Stimulated activated naive CD8-positive, alpha-beta T cell treated with anti-CD3 and anti-CD28 coated beads, Interleukin-15, amount 100 ng/mL, for 72 hours (primary cell): ENCODE results near the gene STARD5.

Source experiments
- ATAC-seq: fragments of 150-1000 bp; cut with Tn5 transposase; 2 replicates; pipeline ENCODE4 v1.10.0; 2021; ENCODE audit warnings: mild to moderate bottlenecking, moderate library complexity
- DNase-seq, 2 donors: peaks; one replicate each; pipeline ENCODE4 v3.0.0; 2021 to 2022
- H3K27ac Mint-ChIP-seq, 2 donors: one replicate each; pipeline ENCODE4 v1.8.0; 2022; ENCODE audit warnings: mild to moderate bottlenecking in 2 of 2, mixed read lengths in 2 of 2, moderate library complexity in 2 of 2
- H3K27me3 Mint-ChIP-seq: one replicate; pipeline ENCODE4 v1.8.0; 2022; ENCODE audit warnings: mixed read lengths
- H3K4me1 Mint-ChIP-seq: one replicate; pipeline ENCODE4 v1.8.0; 2022; ENCODE audit warnings: mild to moderate bottlenecking, mixed read lengths
- H3K4me3 Mint-ChIP-seq, 2 donors: one replicate each; pipeline ENCODE4 v1.8.0; 2022; ENCODE audit warnings: mild to moderate bottlenecking in 2 of 2, mixed read lengths in 2 of 2, moderate library complexity in 1 of 2
- H3K9me3 Mint-ChIP-seq, 2 donors: one replicate each; pipeline ENCODE4 v1.8.0; 2022; ENCODE audit warnings: mixed read lengths in 2 of 2

The STARD5 gene

GRCh38 chr15:81295486-81296121 lies 28.3 kb downstream of the STARD5 start:
- Mint-ChIP-seq H3K27me3 (no peaks in the 10 kb centered on the region), H3K9me3 (no peaks in the 10 kb centered on the region), H3K4me1 (peaks cover 64% of the 10 kb centered on the region), H3K4me3 (peak overlapping the region; percentile 99 to 100), H3K27ac (peak overlapping the region; percentile 95 to 96)
- ATAC-seq = no peak
- no peak for DNase-seq

- Mint-ChIP-seq H3K4me3 (peak overlapping the region; percentile 99 to 100), H3K4me1 (peaks cover 75% of the 10 kb centered on the region), H3K9me3 (peaks cover 0 to under 1% of the 10 kb centered on the region in 2 donors), H3K27ac (peak overlapping the region; percentile 95 to 96), H3K27me3 (no peaks in the 10 kb centered on the region)
- no peak for DNase-seq
- peak; percentile 33 for ATAC-seq
Observed at GRCh38 chr15:81294516-81294880, 29.4 kb downstream of the STARD5 start.

GRCh38 chr15:81293728-81294515 lies 30.0 kb downstream of the STARD5 start:
- Mint-ChIP-seq H3K9me3 (peaks cover 0 to 4% of the 10 kb centered on the region in 2 donors), H3K4me1 (peaks cover 81% of the 10 kb centered on the region), H3K27ac (peak overlapping the region; percentile 90 to 96), H3K27me3 (no peaks in the 10 kb centered on the region), H3K4me3 (peak overlapping the region; percentile 99 to 100)
- peak; percentile 81 to 93 for DNase-seq
- ATAC-seq = peak; percentile 83

DNA sequence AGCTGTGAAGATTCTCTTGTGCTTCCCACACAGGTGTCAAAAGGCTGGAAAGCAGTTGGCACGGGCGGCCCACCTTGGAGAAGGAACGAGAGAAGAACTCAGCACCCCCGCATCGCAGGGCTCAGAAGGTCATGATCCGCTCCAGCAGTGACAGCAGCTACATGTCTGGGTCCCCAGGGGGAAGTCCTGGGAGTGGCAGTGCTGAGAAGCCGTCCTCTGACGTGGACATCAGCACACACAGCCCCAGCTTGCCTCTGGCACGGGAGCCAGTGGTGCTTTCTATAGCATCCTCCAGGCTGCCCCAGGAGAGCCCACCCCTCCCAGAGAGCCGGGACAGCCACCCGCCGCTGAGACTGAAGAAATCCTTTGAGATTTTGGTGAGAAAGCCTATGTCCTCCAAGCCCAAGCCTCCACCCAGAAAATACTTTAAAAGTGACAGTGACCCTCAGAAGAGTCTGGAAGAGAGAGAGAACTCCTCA lies 31.4 kb downstream of the STARD5 start:
- Mint-ChIP-seq H3K4me1 (peaks cover 94% of the 10 kb centered on the region), H3K27me3 (no peaks in the 10 kb centered on the region), H3K27ac (peak overlapping the region; percentile 87 to 97), H3K9me3 (peaks cover 8 to 13% of the 10 kb centered on the region in 2 donors), H3K4me3 (peak overlapping the region; percentile 99 to 100)
- peak; percentile 40 for ATAC-seq
- peak in 1 of 2 donors; percentile 66 for DNase-seq

DNA sequence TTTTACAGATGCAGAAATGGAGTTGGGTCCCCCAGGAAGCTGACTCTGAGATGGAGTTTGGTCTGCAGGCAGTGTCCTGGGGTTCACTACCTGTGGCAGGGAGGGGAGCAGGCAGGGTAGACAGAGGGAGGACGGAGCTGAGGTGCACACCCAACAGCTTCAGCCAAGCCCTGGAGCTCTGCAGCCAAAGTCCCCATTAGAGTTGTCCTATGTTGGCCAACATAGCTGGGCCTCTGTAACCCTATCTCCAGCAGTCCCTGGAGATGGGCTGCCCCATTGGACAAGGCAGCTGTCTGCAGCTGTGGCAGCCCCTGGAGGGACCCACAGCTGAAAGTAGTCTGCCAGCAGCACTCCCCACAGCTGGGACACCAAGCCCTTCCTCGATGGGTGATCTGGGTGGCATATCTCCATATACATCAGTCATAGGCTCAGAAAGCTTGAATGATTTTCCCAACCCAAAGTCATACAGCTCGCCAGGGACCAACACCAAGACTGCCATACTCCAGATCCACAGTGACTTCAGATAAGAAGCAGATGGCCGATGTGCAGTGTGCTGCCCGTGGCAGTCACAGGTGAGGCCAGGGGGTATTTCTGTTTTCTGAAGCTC lies 31.9 kb downstream of the STARD5 start:
- Mint-ChIP-seq H3K27me3 (no peaks in the 10 kb centered on the region), H3K4me3 (peak overlapping the region; percentile 99 to 100), H3K9me3 (peaks cover 11 to 17% of the 10 kb centered on the region in 2 donors), H3K4me1 (peaks cover 98% of the 10 kb centered on the region), H3K27ac (peak overlapping the region; percentile 87 to 97)
- DNase-seq (no peak), ATAC-seq (no peak)

DNA sequence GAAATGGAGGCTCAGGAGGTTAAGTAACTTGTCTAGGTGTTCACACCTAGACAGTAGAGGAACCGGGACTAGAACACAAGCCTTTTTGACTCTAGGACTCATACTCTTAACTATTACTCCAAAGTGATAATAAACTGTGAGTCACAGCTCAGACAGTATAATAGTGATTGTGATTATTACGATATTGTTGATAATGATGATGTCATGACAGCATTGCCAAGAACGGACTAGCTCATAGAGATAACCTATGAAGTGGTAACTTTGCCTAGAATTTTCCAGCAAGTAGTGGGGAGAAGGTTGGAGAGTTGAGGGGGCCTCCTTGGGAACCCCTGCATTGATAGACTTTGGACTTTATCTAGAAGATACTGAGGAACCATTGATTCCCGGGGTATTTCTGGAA lies 34.0 kb downstream of the STARD5 start:
- no peaks in the 10 kb centered on the region for H3K27me3 Mint-ChIP-seq
- H3K27ac Mint-ChIP-seq = no peak overlapping the region
- ATAC-seq (no peak), DNase-seq (no peak)
- H3K4me3 Mint-ChIP-seq = peak overlapping the region in 1 of 2 donors; percentile 3
- H3K4me1 Mint-ChIP-seq = peaks cover 98% of the 10 kb centered on the region
- H3K9me3 Mint-ChIP-seq = peaks cover 19 to 21% of the 10 kb centered on the region in 2 donors

- H3K9me3 Mint-ChIP-seq = peaks cover 19 to 21% of the 10 kb centered on the region in 2 donors
- no peak overlapping the region for H3K4me3 Mint-ChIP-seq
- ATAC-seq (no peak), DNase-seq (no peak)
- peaks cover 94% of the 10 kb centered on the region for H3K4me1 Mint-ChIP-seq
- H3K27ac Mint-ChIP-seq = no peak overlapping the region
- H3K27me3 Mint-ChIP-seq = no peaks in the 10 kb centered on the region
Observed at GRCh38 chr15:81288616-81289015, 35.3 kb downstream of the STARD5 start.

GRCh38 chr15:81288040-81288439 lies 35.9 kb downstream of the STARD5 start:
- DNase-seq (no peak), ATAC-seq (no peak)
- Mint-ChIP-seq H3K27ac (peak overlapping the region in 1 of 2 donors; percentile 73), H3K4me3 (peak overlapping the region in 1 of 2 donors; percentile 46), H3K27me3 (no peaks in the 10 kb centered on the region), H3K9me3 (peaks cover 19 to 21% of the 10 kb centered on the region in 2 donors), H3K4me1 (peaks cover 88% of the 10 kb centered on the region)

- no peaks in the 10 kb centered on the region for H3K27me3 Mint-ChIP-seq
- ATAC-seq = peak; percentile 87
- peak overlapping the region; percentile 82 to 85 for H3K4me3 Mint-ChIP-seq
- H3K4me1 Mint-ChIP-seq = peaks cover 85% of the 10 kb centered on the region
- peak overlapping the region; percentile 96 to 97 for H3K27ac Mint-ChIP-seq
- peaks cover 19 to 21% of the 10 kb centered on the region in 2 donors for H3K9me3 Mint-ChIP-seq
- no peak for DNase-seq
Observed at GRCh38 chr15:81286621-81287121, 37.3 kb downstream of the STARD5 start.

- Mint-ChIP-seq H3K4me3 (peak overlapping the region; percentile 82 to 85), H3K9me3 (peaks cover 19 to 21% of the 10 kb centered on the region in 2 donors), H3K27ac (peak overlapping the region; percentile 69 to 97), H3K27me3 (no peaks in the 10 kb centered on the region), H3K4me1 (peaks cover 85% of the 10 kb centered on the region)
- no peak for ATAC-seq
- DNase-seq = no peak
Observed at GRCh38 chr15:81285461-81285860, 38.5 kb downstream of the STARD5 start.

GRCh38 chr15:81284256-81285031 lies 39.5 kb downstream of the STARD5 start:
- Mint-ChIP-seq H3K4me1 (peaks cover 85% of the 10 kb centered on the region), H3K9me3 (peaks cover 18 to 22% of the 10 kb centered on the region in 2 donors), H3K27me3 (no peaks in the 10 kb centered on the region), H3K27ac (peak overlapping the region; percentile 38 to 67), H3K4me3 (peak overlapping the region; percentile 7 to 82)
- ATAC-seq = no peak
- no peak for DNase-seq

GRCh38 chr15:81282911-81283310 lies 41.0 kb downstream of the STARD5 start:
- Mint-ChIP-seq H3K4me1 (peaks cover 76% of the 10 kb centered on the region), H3K9me3 (peaks cover 16 to 27% of the 10 kb centered on the region in 2 donors), H3K4me3 (no peak overlapping the region), H3K27ac (no peak overlapping the region), H3K27me3 (no peaks in the 10 kb centered on the region)
- DNase-seq = no peak
- ATAC-seq = no peak

DNA sequence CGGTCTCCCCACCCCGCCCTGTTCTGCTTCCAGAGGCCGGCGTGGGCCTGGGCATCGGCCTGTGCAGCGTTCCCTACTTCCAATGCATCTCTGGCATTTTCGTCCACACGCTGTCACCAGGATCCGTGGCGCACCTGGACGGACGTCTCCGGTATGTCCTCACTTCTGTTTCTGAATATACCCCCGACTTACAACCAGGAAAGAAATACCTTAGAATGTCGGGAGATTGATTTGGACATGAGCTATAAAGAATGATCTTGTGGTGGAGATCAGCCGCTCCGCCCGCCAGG lies 41.4 kb downstream of the STARD5 start:
- no peak for DNase-seq
- Mint-ChIP-seq H3K9me3 (peaks cover 17 to 26% of the 10 kb centered on the region in 2 donors), H3K4me1 (peaks cover 73% of the 10 kb centered on the region), H3K27me3 (no peaks in the 10 kb centered on the region), H3K27ac (no peak overlapping the region), H3K4me3 (no peak overlapping the region)
- no peak for ATAC-seq

DNA sequence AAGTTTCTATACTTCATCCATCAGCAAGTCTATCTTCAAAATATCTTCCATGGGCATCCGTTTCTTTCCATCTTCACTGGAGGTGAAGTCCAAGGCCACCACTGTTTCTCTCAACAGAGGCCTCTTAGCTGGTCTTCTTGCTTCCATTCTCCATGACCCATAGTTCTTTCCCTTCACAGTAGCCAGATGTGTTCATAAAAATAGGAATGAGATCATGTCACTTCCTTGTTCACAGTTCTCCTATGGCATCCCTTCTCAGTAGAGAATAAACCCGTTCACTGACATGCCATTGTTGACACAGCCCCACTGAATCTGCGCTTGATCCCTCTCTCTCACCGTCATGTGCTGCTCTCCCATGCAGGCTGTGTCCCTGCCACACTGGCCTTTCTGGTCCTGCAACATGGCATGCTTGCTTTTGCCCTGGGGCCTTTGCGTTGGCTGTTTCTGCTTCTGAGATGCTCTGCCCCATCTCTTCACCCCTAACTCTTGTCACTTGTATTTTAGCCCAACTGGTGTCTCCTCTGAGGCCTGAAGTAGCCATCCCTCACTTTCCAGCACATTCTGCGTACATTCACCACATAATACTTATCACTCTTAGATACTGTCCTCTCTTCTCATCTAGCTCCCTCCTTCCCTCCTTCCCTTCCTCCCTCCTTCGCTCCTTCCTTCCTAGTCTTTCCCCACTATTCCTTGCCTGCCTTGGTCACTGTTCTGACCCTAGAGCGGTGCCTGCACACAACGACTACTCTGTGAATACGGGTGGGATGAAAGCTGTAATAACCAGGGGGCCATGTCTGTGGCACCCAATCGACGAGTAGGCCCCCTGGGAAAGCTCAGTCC lies 42.0 kb downstream of the STARD5 start:
- no peaks in the 10 kb centered on the region for H3K27me3 Mint-ChIP-seq
- H3K4me1 Mint-ChIP-seq = peaks cover 68% of the 10 kb centered on the region
- peaks cover 16 to 25% of the 10 kb centered on the region in 2 donors for H3K9me3 Mint-ChIP-seq
- ATAC-seq (no peak), DNase-seq (no peak)
- H3K4me3 Mint-ChIP-seq = no peak overlapping the region
- peak overlapping the region in 1 of 2 donors; percentile 3 for H3K27ac Mint-ChIP-seq
